Kidney epithelial cell (primary cell): ENCODE data around the gene UGT2B28. TPM values are rescaled to one million over a fixed set of nuclear protein-coding genes. Genes with fewer than 3 reads are reported as not detected.
"Not testable (repeated sequence)": the region's sequence is repeated elsewhere in the genome, so short reads cannot be mapped to it uniquely, and the experiment has no call there.

Experiments
- DNase-seq: peaks from one replicate; pipeline ENCODE4 v3.0.0-alpha.2; 2010; ENCODE audit warnings: low read depth
- H3K27me3 ChIP-seq: 2 replicates; pipeline ENCODE4 v1.6.0; 2011; ENCODE audit warnings: low read length; ENCODE audit not compliant: control insufficient read depth, insufficient read depth
- H3K36me3 ChIP-seq: 2 replicates; pipeline ENCODE4 v1.5.1; 2011; ENCODE audit warnings: low read length; ENCODE audit not compliant: control insufficient read depth, insufficient read depth
- H3K4me3 ChIP-seq: 2 replicates; pipeline ENCODE4 v1.5.1; 2011; ENCODE audit warnings: low read depth, mild to moderate bottlenecking, control low read depth, low read length
- total RNA-seq: library from RNA; depleted of rRNA; stranded (reverse); fragments of >200 nt; gene quantifications from 2 replicates; pipeline ENCODE4 v1.2.3, GENCODE V29; 2015
- TF ChIP-seq, protein P1 (sequence below): IDR thresholded peaks from 2 replicates; pipeline ENCODE4 v1.5.1; 2011; ENCODE audit warnings: mild to moderate bottlenecking, moderate library complexity, low read length, control low read depth, inconsistent platforms; ENCODE audit not compliant: insufficient read depth, poor library complexity, severe bottlenecking

The UGT2B28 gene
- total RNA-seq = not detected in 2 replicates

- not testable (repeated sequence) for H3K4me3 ChIP-seq, H3K36me3 ChIP-seq, H3K27me3 ChIP-seq, DNase-seq
Measured at GRCh38 chr4:69280081-69280480, at the start of gene UGT2B28. UGT2B28 (plus strand) TSS chr4:69280475; CDS start chr4:69280501, 26 bp downstream.

- Histone ChIP-seq H3K36me3 (no peaks in the 10 kb centered on the region), H3K27me3 (no peaks in the 10 kb centered on the region), H3K4me3 (no peak overlapping the region)
- TF ChIP-seq, protein P1, sequence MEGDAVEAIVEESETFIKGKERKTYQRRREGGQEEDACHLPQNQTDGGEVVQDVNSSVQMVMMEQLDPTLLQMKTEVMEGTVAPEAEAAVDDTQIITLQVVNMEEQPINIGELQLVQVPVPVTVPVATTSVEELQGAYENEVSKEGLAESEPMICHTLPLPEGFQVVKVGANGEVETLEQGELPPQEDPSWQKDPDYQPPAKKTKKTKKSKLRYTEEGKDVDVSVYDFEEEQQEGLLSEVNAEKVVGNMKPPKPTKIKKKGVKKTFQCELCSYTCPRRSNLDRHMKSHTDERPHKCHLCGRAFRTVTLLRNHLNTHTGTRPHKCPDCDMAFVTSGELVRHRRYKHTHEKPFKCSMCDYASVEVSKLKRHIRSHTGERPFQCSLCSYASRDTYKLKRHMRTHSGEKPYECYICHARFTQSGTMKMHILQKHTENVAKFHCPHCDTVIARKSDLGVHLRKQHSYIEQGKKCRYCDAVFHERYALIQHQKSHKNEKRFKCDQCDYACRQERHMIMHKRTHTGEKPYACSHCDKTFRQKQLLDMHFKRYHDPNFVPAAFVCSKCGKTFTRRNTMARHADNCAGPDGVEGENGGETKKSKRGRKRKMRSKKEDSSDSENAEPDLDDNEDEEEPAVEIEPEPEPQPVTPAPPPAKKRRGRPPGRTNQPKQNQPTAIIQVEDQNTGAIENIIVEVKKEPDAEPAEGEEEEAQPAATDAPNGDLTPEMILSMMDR = no peak
- no peak for DNase-seq
Measured at GRCh38 chr4:69239092-69239491, 41.2 kb upstream of the UGT2B28 start.

DNA sequence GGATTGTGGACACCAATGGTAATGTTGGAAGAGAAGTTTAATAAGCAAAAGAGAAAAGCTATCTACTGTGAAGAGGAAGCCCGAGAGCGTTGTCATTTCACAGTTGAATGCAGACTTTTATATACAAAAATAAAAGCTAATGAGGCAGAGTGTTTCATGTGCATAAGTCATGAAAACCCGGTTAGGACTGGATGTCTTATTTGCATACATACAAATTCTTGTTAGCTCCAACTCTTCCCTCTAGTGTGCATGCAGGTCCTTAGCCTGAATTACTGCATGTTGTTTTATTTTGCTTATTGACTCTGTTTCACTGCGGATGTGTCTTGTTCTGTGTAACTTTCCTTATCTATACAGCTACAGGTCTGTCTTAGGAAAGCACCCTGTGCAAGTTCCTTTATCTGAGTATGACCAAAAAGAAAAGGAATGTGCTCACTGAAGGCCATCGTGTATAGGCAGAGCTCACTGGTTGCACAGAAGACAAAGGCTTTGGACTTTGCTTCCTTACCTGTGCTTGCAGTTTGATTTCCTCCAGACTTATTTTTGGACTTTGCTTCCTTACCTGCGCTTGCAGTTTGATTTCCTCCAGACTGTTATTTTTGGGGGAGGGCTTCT lies 40.6 kb upstream of the UGT2B28 start:
- Histone ChIP-seq H3K36me3 (no peaks in the 10 kb centered on the region), H3K27me3 (no peaks in the 10 kb centered on the region), H3K4me3 (no peak overlapping the region)
- no peak for DNase-seq
- TF ChIP-seq, protein P1 = no peak

GRCh38 chr4:69240787-69241186 lies 39.5 kb upstream of the UGT2B28 start:
- H3K36me3 ChIP-seq, DNase-seq, H3K4me3 ChIP-seq, H3K27me3 ChIP-seq: not testable (repeated sequence)

- H3K27me3 ChIP-seq, DNase-seq, H3K36me3 ChIP-seq, H3K4me3 ChIP-seq: not testable (repeated sequence)
Measured at GRCh38 chr4:69241746-69242145, 38.5 kb upstream of the UGT2B28 start.

GRCh38 chr4:69242562-69243240 lies 37.6 kb upstream of the UGT2B28 start:
- not testable (repeated sequence) for H3K27me3 ChIP-seq, H3K36me3 ChIP-seq, H3K4me3 ChIP-seq, DNase-seq

- not testable (repeated sequence) for H3K4me3 ChIP-seq, H3K36me3 ChIP-seq, H3K27me3 ChIP-seq, DNase-seq
Measured at GRCh38 chr4:69250884-69251283, 29.4 kb upstream of the UGT2B28 start.

DNA sequence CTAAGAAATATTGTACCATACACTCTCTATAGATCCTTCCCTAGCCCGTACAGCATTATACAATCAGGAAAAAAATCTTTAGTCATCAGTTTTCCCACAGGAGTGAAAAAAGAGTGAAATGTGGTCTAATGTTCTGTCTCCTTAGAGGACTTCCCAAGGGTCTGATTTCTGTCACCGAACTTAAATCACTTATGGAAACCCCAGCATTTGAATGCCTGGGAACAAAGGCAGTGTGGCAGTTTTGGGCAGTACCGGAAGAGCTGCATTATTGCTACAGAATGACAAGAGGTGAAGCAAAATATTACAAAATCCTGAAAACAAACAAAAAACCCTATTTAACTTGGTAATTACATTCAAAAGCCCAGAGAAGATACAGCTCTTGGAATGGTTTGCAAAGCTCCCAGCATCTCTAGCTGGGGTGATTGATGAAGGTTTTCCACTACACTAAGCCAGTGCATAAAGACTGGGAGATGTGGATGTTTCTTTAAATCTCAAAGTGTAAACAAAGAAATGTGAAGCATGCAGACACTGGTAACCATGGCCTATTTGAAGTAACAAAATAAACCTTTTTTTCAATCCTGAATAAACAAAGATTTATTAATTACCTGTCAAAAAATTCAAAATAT lies 27.0 kb upstream of the UGT2B28 start:
- not testable (repeated sequence) for H3K27me3 ChIP-seq, DNase-seq, H3K4me3 ChIP-seq, H3K36me3 ChIP-seq

GRCh38 chr4:69268612-69269011 lies 11.7 kb upstream of the UGT2B28 start:
- not testable (repeated sequence) for H3K36me3 ChIP-seq, DNase-seq, H3K27me3 ChIP-seq, H3K4me3 ChIP-seq

- not testable (repeated sequence) for DNase-seq, H3K36me3 ChIP-seq, H3K27me3 ChIP-seq, H3K4me3 ChIP-seq
Measured at GRCh38 chr4:69296356-69296755, 16.1 kb downstream of the UGT2B28 start.

DNA sequence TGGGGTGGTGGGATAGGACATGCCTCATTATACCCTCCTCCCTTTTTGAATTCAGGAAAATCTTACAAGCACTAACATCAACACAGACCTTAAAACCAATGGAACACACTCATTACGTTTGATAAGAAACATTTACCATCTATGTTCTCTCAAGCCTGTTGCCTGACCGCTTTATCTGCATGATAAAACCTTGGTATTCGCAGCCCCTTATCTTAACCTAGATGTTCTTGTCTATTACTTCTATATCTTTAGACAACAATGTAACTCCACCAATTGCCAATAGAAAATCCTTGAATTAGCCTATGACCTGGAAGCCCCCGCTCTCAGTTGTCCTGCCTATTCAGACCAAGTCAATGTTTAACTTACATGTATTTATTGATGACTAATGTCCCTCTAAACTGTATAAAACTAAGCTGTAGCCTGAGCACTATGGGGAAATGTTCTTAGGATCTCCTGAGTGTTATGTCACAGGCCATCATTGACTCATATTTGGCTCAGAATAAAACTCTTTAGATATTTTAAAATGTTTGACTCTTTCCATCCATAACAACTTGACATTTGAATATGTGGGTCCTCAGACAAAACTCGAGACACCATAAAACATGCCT lies 28.3 kb downstream of the UGT2B28 start:
- not testable (repeated sequence) for H3K4me3 ChIP-seq, H3K27me3 ChIP-seq, DNase-seq, H3K36me3 ChIP-seq

DNA sequence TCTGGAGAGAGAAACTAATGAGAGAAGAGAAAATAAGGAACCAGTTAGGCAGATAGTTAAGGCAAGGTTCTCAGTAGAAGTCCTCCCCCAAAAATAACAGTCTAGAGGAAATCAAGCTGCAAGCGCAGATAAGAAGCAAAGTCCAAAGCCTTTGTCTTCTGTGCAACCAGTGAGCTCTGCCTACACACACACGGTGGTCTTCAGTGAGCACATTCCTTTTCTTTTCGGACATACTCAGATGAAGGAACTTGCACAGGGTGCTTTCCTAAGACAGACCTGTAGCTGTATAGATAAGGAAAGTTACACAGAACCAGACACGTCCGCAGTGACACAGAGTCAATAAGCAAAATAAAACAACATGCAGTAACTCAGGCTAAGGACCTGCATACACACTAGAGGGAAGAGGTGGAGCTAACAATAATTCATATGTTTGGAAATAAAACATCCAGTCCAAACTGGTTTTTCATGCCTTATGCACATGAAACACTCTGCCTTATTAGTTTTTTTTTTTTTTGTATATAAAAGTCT lies 29.3 kb downstream of the UGT2B28 start:
- not testable (repeated sequence) for DNase-seq

More for the DNA sequence above, 29.3 kb downstream of the UGT2B28 start:
- not testable (repeated sequence) for H3K4me3 ChIP-seq, H3K36me3 ChIP-seq, H3K27me3 ChIP-seq
